BE2C (cell line): Measurements from ENCODE around the gene CDC25B.

Experiments
- DNase-seq: peaks from one replicate; pipeline ENCODE4 v3.0.0-alpha.2; 2020
- H3K27me3 ChIP-seq: fragments of 250-450 bp; sonication (Bioruptor Pico); 2 replicates; pipeline ENCODE4 v1.5.1; 2020; ENCODE audit warnings: mild to moderate bottlenecking
- H3K36me3 ChIP-seq: fragments of 250-450 bp; sonication (Bioruptor Pico); 2 replicates; pipeline ENCODE4 v1.5.1; 2020; ENCODE audit warnings: mild to moderate bottlenecking
- H3K4me1 ChIP-seq: fragments of 250-450 bp; sonication (Bioruptor Pico); 2 replicates; pipeline ENCODE4 v1.5.1; 2020
- H3K4me3 ChIP-seq: 2 replicates; pipeline ENCODE4 v1.5.1; 2011; ENCODE audit warnings: low read depth, low read length
- H3K9me3 ChIP-seq: fragments of 250-450 bp; sonication (Bioruptor Pico); 2 replicates; pipeline ENCODE4 v1.5.1; 2020
- TF ChIP-seq, protein P1 (sequence below): IDR thresholded peaks from 2 replicates; pipeline ENCODE4 v1.5.1; 2012; ENCODE audit warnings: mild to moderate bottlenecking, low read depth, low read length

CDC25B gene

GRCh38 chr20:3794701-3795420, 1.2 kb upstream of the CDC25B start:
- TF ChIP-seq, protein P1, sequence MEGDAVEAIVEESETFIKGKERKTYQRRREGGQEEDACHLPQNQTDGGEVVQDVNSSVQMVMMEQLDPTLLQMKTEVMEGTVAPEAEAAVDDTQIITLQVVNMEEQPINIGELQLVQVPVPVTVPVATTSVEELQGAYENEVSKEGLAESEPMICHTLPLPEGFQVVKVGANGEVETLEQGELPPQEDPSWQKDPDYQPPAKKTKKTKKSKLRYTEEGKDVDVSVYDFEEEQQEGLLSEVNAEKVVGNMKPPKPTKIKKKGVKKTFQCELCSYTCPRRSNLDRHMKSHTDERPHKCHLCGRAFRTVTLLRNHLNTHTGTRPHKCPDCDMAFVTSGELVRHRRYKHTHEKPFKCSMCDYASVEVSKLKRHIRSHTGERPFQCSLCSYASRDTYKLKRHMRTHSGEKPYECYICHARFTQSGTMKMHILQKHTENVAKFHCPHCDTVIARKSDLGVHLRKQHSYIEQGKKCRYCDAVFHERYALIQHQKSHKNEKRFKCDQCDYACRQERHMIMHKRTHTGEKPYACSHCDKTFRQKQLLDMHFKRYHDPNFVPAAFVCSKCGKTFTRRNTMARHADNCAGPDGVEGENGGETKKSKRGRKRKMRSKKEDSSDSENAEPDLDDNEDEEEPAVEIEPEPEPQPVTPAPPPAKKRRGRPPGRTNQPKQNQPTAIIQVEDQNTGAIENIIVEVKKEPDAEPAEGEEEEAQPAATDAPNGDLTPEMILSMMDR: no peak
- Histone ChIP-seq H3K27me3 (no peaks in the 10 kb centered on the region), H3K9me3 (no peaks in the 10 kb centered on the region), H3K4me3 (peak overlapping the region; percentile 80; the same call in 1 of the 2 replicates), H3K4me1 (peaks cover 21% of the 10 kb centered on the region), H3K36me3 (peaks cover 16% of the 10 kb centered on the region)
- no peak for DNase-seq

DNA sequence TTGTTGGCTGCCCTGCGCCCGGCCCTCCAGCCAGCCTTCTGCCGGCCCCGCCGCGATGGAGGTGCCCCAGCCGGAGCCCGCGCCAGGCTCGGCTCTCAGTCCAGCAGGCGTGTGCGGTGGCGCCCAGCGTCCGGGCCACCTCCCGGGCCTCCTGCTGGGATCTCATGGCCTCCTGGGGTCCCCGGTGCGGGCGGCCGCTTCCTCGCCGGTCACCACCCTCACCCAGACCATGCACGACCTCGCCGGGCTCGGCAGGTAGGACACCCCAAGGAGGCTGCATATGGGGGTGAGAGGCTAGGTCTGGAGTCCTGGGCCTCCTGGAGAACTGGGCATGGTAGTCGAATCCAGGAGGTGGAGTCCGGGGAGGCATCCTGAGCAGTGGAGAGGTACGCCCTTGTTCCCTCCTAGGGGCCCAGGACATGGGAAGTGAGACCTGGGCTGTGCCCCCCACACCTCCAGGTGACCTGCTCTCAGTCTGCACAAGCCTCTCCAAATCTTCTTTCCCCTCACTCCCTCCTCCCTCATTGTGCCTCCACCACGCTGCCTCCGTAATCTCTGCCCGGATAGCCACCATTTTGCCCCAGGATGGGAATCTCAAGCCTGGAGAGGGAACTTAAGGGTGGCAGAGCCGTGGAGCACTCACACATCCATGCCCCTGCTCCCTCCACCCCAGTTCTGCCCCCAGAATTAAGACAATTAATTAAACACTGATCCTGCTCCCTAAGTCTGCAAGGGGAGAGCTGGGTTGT, 541 bp downstream of the CDC25B start:
- H3K9me3 ChIP-seq: no peaks in the 10 kb centered on the region
- H3K36me3 ChIP-seq: peaks cover 31% of the 10 kb centered on the region
- peaks cover 37% of the 10 kb centered on the region for H3K4me1 ChIP-seq
- no peak for DNase-seq
- TF ChIP-seq, protein P1: no peak
- no peaks in the 10 kb centered on the region for H3K27me3 ChIP-seq
- H3K4me3 ChIP-seq: peak overlapping the region; percentile 95

- Histone ChIP-seq H3K36me3 (peaks cover 36% of the 10 kb centered on the region), H3K4me3 (peak overlapping the region; percentile 95), H3K9me3 (no peaks in the 10 kb centered on the region), H3K4me1 (peaks cover 37% of the 10 kb centered on the region), H3K27me3 (no peaks in the 10 kb centered on the region)
- no peak for DNase-seq
- TF ChIP-seq, protein P1: no peak
Observed at GRCh38 chr20:3797226-3797545, 1.1 kb downstream of the CDC25B start.

DNA sequence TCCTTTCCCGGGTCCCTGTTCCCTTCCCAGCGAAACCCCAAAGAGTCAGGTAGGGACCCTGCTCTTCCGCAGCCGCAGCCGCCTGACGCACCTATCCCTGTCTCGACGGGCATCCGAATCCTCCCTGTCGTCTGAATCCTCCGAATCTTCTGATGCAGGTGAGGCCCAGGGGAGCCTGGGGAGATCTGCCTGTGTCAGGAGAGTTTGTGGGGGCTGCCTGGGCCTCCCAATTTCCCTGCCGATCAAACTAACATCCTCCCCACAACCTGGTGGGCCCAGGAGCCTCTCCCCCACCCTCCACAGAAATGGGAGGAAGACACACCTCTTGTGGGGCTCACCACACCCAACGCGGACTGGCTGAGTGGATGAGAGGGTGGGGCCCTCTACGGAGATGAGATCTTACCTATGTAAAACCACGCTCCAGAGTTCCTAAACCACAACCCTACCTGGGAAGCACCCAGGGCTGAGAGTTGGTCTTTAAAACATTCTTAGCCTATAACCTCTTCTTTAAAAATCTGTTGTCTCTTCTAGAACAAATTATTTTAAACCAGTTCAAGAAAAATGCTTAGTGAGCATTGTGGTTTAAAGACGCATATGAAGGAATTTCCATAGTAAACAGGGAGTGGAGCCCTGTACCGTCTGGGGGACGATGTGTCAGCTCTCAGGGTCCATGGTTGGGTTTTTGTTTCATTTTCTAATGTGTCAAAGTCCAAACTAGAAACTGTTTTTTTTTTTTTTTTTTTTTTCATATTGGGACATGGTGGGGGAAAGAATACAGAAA, 1.7 kb downstream of the CDC25B start:
- TF ChIP-seq, protein P1: no peak
- peaks cover 42% of the 10 kb centered on the region for H3K36me3 ChIP-seq
- DNase-seq: no peak
- no peaks in the 10 kb centered on the region for H3K9me3 ChIP-seq
- H3K27me3 ChIP-seq: no peaks in the 10 kb centered on the region
- H3K4me1 ChIP-seq: peaks cover 37% of the 10 kb centered on the region
- H3K4me3 ChIP-seq: peak overlapping the region; percentile 95

GRCh38 chr20:3798373-3798768, 2.3 kb downstream of the CDC25B start:
- H3K36me3 ChIP-seq: peaks cover 48% of the 10 kb centered on the region
- peak overlapping the region; percentile 7 for H3K4me3 ChIP-seq
- H3K27me3 ChIP-seq: no peaks in the 10 kb centered on the region
- DNase-seq: no peak
- peaks cover 37% of the 10 kb centered on the region for H3K4me1 ChIP-seq
- TF ChIP-seq, protein P1: no peak
- H3K9me3 ChIP-seq: no peaks in the 10 kb centered on the region

DNA sequence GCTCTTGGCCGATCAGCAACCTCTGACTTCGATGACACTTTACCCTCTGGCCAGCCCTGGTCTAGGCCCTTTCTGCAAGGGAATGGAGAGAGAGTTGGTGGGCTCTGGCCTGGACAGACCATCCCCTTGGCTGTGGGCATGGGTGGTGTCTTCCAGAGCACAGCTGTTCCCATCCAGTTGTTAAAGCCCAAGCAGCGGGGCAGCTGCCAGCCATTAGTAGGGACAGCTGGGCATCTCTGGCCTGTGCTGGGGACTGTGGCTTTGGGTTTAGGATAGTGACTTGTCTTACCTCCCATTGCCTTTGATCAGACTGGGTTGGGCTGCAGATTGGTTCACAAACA, 2.8 kb downstream of the CDC25B start:
- peak overlapping the region; percentile 7 for H3K4me3 ChIP-seq
- TF ChIP-seq, protein P1: no peak
- DNase-seq: no peak
- peaks cover 53% of the 10 kb centered on the region for H3K36me3 ChIP-seq
- H3K27me3 ChIP-seq: no peaks in the 10 kb centered on the region
- no peaks in the 10 kb centered on the region for H3K9me3 ChIP-seq
- peaks cover 37% of the 10 kb centered on the region for H3K4me1 ChIP-seq
